GM12878 (cell line): ENCODE results near the gene AP3B1. TPM values are rescaled to one million over a fixed set of nuclear protein-coding genes. Genes with fewer than 3 reads are reported as not detected.

ENCODE experiments used
- ATAC-seq: fragments of 200-7000 bp; cut with Tn5 transposase; 3 replicates; pipeline ENCODE4 v1.9.1; 2020; ENCODE audit warnings: mild to moderate bottlenecking, moderate library complexity
- BruUV-seq: library from RNA; stranded (reverse); fragments of 400-500 nt; replicated peaks from 2 replicates; lab custom pipeline; 2021; lab: Mats Ljungman, UMichigan
- CTCF ChIA-PET: fragments of 300-600 bp; sonication (Branson Sonifier 250); formaldehyde crosslinking; extraction: SDS; loops from one replicate; lab custom pipeline; 2021; ENCODE audit warnings: inconsistent platforms; lab: Yijun Ruan, JAX
- POLR2A ChIA-PET: fragments of 350-600 bp; formaldehyde crosslinking; extraction: SDS; loops from one replicate; lab custom pipeline; 2021; ENCODE audit warnings: inconsistent platforms; lab: Charles Lee
- RAD21 ChIA-PET: fragments of 300-600 bp; sonication (Branson Sonifier 250); formaldehyde crosslinking; loops from one replicate; lab custom pipeline; 2023; ENCODE audit warnings: antibody characterized with exemption; ENCODE audit not compliant: unreplicated experiment; lab: Charles Lee
- SMC1A ChIA-PET: fragments of 300-600 bp; sonication (Branson Sonifier 250); formaldehyde crosslinking; loops from one replicate; lab custom pipeline; 2023; ENCODE audit not compliant: unreplicated experiment, uncharacterized antibody; lab: Charles Lee
- DNase-seq: peaks from one replicate; pipeline ENCODE4 v3.0.0-alpha.2; 2011; ENCODE audit warnings: low read depth, low spot score
- FAIRE-seq: peaks from 3 replicates; lab custom pipeline; 2011; peaks lifted over from hg19 to GRCh38; lab: Jason Lieb, UNC
- H2AFZ ChIP-seq: 2 replicates; pipeline ENCODE4 v1.6.0; 2011; ENCODE audit warnings: low read depth, low read length, control low read depth; ENCODE audit not compliant: control insufficient read depth
- H3K27ac ChIP-seq: 2 replicates; pipeline ENCODE4 v1.5.1; 2011; ENCODE audit warnings: control low read depth; ENCODE audit not compliant: control insufficient read depth, insufficient read depth
- H3K27me3 ChIP-seq, 2 experiments: replicated peaks in 1 of 2; 2 replicates each; pipeline versions ENCODE4 v1.6.0 to v1.6.1; 2011; ENCODE audit warnings: low read length in 1 of 2; ENCODE audit not compliant: control insufficient read depth in 2 of 2, insufficient read depth in 2 of 2
- H3K36me3 ChIP-seq, 2 experiments: 2 replicates each; pipeline ENCODE4 v1.5.1; 2011; ENCODE audit warnings: low read length in 1 of 2; ENCODE audit not compliant: control insufficient read depth in 2 of 2, insufficient read depth in 2 of 2
- H3K4me1 ChIP-seq: 2 replicates; pipeline ENCODE4 v1.6.1; 2011; ENCODE audit warnings: mild to moderate bottlenecking, low read length, moderate library complexity, mixed read lengths; ENCODE audit not compliant: control insufficient read depth, insufficient read depth
- H3K4me2 ChIP-seq: 2 replicates; pipeline ENCODE4 v1.6.0; 2011; ENCODE audit warnings: control low read depth; ENCODE audit not compliant: control insufficient read depth, insufficient read depth
- H3K4me3 ChIP-seq: fragments of 200-600 bp; sonication (generic); 2 replicates; pipeline ENCODE4 v1.5.1; 2016
- H3K79me2 ChIP-seq: 2 replicates; pipeline ENCODE4 v1.6.0; 2011; ENCODE audit warnings: low read length; ENCODE audit not compliant: control insufficient read depth, insufficient read depth
- H3K9ac ChIP-seq: 2 replicates; pipeline ENCODE4 v1.8.0; 2011; ENCODE audit warnings: low read length, control low read depth, mixed read lengths; ENCODE audit not compliant: control insufficient read depth, insufficient read depth
- H3K9me3 ChIP-seq: replicated peaks from 3 replicates; pipeline ENCODE4 v1.5.1; 2011; ENCODE audit warnings: mild to moderate bottlenecking, low read length; ENCODE audit not compliant: control insufficient read depth, insufficient read depth
- H4K20me1 ChIP-seq: 2 replicates; pipeline ENCODE4 v1.6.0; 2011; ENCODE audit not compliant: control insufficient read depth, insufficient read depth
- CBX3 ChIP-seq: fragments of 200-600 bp; sonication (generic); IDR thresholded peaks from 2 replicates; pipeline ENCODE4 v1.6.1; 2016; ENCODE audit warnings: low read depth, borderline replicate concordance
- CHD4 ChIP-seq: fragments of 200-600 bp; sonication (generic); IDR thresholded peaks from 2 replicates; pipeline ENCODE4 v1.6.1; 2016; ENCODE audit warnings: mild to moderate bottlenecking
- EGR1 ChIP-seq, 2 experiments: IDR thresholded peaks; 1 replicate in 1 of 2; 2 replicates in 1 of 2; pipeline ENCODE4 v1.6.1; 2011 to 2012; ENCODE audit warnings: low read depth in 2 of 2, low read length in 2 of 2, borderline replicate concordance in 1 of 2, mild to moderate bottlenecking in 1 of 2, moderate library complexity in 1 of 2
- NFXL1 ChIP-seq: fragments of 450-650 bp; IDR thresholded peaks from 2 replicates; pipeline ENCODE4 v1.6.1; 2017; ENCODE audit warnings: antibody characterized with exemption, mild to moderate bottlenecking, borderline replicate concordance
- RCOR1 ChIP-seq: conservative IDR thresholded peaks from 2 replicates; pipeline ENCODE4 v1.6.1; 2012; ENCODE audit warnings: low read depth, low read length, improper control_type of control experiment
- RFX5 ChIP-seq: IDR thresholded peaks from 2 replicates; pipeline ENCODE4 v1.6.1; 2011; ENCODE audit warnings: low read depth, low read length, improper control_type of control experiment
- TARDBP ChIP-seq: IDR thresholded peaks from 2 replicates; pipeline ENCODE4 v1.6.1; 2016; ENCODE audit warnings: borderline replicate concordance
- WGBS: methylation state at CpG from one replicate; pipeline ENCODE4 v1.1.6; 2016; ENCODE audit warnings: low lambda C conversion rate; ENCODE audit not compliant: insufficient replicate concordance, insufficient coverage; ENCODE audit errors: missing lambda C conversion rate; 5-methylcytosine and 5-hydroxymethylcytosine counted together
- in situ Hi-C: fragments of 300-500 bp; cut with MboI; formaldehyde crosslinking; loops from 9 replicates; pipeline ENCODE4 v1.14.3; 2018; ENCODE audit warnings: mixed read lengths
- intact Hi-C: fragments of 100-400 bp; cut with micrococcal nuclease; formaldehyde crosslinking; loops from one replicate; pipeline ENCODE4 v1.14.2; 2022; ENCODE audit not compliant: unreplicated experiment
- polyA plus RNA-seq, 11 experiments: library from polyadenylated mRNA; depleted of rRNA in 4 of 11; unstranded in 6 of 11; stranded (reverse) in 5 of 11; fragments of >200 nt; fragmentation: Nextera tagmentation in 4 of 11; fragmentation: Illumina TruSeq in 1 of 11; extraction: Ambion mirVana in 4 of 11; extraction: Trizol in 1 of 11; gene quantifications; 1 replicate in 1 of 11; 2 replicates in 10 of 11; pipeline versions ENCODE4 v1.2.1 to v1.2.3, GENCODE V29; 2011 to 2016; ENCODE audit warnings: inconsistent platforms in 2 of 11, missing spikeins in 2 of 11, low read depth in 1 of 11
- total RNA-seq, 4 experiments: library from RNA; depleted of rRNA in 3 of 4; stranded (reverse); fragments of >200 nt in 3 of 4; fragmentation: Illumina TruSeq in 1 of 4; extraction: Trizol in 1 of 4; gene quantifications; 2 replicates each; pipeline versions ENCODE4 v1.2.1 to v1.2.3, GENCODE V29; 2013 to 2021
- TF ChIP-seq, protein P1 (sequence below): fragments of 450-650 bp; IDR thresholded peaks from 2 replicates; pipeline ENCODE4 v1.6.1; 2017; ENCODE audit warnings: mild to moderate bottlenecking, moderate library complexity

Gene AP3B1
- total and polyA plus RNA-seq, 10 of the 15 experiments (the other 5 are each of a cell fraction or from before 2014, with no cell fraction given) = 30.9 to 70.8 (median 46.0) TPM

DNA sequence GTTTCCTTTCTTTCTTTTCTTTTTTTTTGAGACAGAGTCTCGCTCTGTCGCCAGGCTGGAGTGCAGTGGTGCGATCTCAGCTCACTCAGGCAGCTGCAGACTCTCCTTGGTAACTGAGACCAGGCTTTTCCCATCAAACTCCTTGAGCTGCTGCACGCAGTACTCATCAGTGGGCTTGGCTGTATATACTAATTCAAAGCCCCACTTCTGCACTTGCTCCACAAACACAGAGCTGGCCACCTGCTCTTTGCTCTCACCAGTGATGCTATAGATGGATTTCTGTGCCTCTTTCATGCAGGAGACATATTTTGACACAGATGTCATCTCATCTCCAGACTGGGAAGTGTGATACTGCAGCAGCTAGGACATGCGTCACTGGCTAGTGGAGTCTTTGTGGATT, 252.7 kb downstream of the AP3B1 start:
- Histone ChIP-seq H3K27me3 (no peaks in the 10 kb centered on the region), H3K27ac (no peak overlapping the region), H3K9ac (no peak overlapping the region)
- SMC1A ChIA-PET = interaction anchor here (0.8 kb wide), 1 partner anchor 314 kb away, joined by 3 read pairs; no protein-coding TSS in a partner anchor
- TF ChIP-seq, protein P1, sequence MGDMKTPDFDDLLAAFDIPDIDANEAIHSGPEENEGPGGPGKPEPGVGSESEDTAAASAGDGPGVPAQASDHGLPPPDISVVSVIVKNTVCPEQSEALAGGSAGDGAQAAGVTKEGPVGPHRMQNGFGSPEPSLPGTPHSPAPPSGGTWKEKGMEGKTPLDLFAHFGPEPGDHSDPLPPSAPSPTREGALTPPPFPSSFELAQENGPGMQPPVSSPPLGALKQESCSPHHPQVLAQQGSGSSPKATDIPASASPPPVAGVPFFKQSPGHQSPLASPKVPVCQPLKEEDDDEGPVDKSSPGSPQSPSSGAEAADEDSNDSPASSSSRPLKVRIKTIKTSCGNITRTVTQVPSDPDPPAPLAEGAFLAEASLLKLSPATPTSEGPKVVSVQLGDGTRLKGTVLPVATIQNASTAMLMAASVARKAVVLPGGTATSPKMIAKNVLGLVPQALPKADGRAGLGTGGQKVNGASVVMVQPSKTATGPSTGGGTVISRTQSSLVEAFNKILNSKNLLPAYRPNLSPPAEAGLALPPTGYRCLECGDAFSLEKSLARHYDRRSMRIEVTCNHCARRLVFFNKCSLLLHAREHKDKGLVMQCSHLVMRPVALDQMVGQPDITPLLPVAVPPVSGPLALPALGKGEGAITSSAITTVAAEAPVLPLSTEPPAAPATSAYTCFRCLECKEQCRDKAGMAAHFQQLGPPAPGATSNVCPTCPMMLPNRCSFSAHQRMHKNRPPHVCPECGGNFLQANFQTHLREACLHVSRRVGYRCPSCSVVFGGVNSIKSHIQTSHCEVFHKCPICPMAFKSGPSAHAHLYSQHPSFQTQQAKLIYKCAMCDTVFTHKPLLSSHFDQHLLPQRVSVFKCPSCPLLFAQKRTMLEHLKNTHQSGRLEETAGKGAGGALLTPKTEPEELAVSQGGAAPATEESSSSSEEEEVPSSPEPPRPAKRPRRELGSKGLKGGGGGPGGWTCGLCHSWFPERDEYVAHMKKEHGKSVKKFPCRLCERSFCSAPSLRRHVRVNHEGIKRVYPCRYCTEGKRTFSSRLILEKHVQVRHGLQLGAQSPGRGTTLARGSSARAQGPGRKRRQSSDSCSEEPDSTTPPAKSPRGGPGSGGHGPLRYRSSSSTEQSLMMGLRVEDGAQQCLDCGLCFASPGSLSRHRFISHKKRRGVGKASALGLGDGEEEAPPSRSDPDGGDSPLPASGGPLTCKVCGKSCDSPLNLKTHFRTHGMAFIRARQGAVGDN = no peak
- TF ChIP-seq TARDBP (no peak), RFX5 (no peak), CBX3 (no peak), NFXL1 (no peak), CHD4 (no peak), RCOR1 (no peak), EGR1 (IDR thresholded peaks at IDR 0.05; ENCODE audit: borderline replicate concordance in 1 of 2, low read depth in 2 of 2, low read length in 2 of 2) (no peak)
- TF ChIP-seq, all 136 proteins: peak for 0
- 97% methylated on average over 5 of the region's 5 CpGs for WGBS
- H4K20me1 ChIP-seq = no peaks in the 10 kb centered on the region
- DNase-seq (no peak), FAIRE-seq (no peak), ATAC-seq (no peak)
- H3K4me1 ChIP-seq = no peaks in the 10 kb centered on the region
- ChIA-PET POLR2A (no interaction called here), RAD21 (no interaction called here), CTCF (interaction anchor here (0.7 kb wide), 1 partner anchor 752 kb away, joined by 3 read pairs; no protein-coding TSS in a partner anchor)
- no TSS peak for BruUV-seq
- H2AFZ ChIP-seq = no peak overlapping the region
- no peak overlapping the region for H3K4me3 ChIP-seq
- no peak overlapping the region for H3K4me2 ChIP-seq
- no peaks in the 10 kb centered on the region for H3K9me3 ChIP-seq
- H3K79me2 ChIP-seq = no peaks in the 10 kb centered on the region
- intact Hi-C loops = no loop called here
- peaks cover 0 to 6% of the 10 kb centered on the region in 2 experiments; a peak in 1 of 4 replicates for H3K36me3 ChIP-seq
- in situ Hi-C loops = no loop called here
